GM12878 (cell line): ENCODE data around the gene B4GALT1. TPM values are rescaled to one million over a fixed set of nuclear protein-coding genes. Genes with fewer than 3 reads are reported as not detected.

ENCODE experiments used
- ATAC-seq: fragments of 200-7000 bp; cut with Tn5 transposase; 3 replicates; pipeline ENCODE4 v1.9.1; 2020; ENCODE audit warnings: mild to moderate bottlenecking, moderate library complexity
- BruUV-seq: library from RNA; stranded (reverse); fragments of 400-500 nt; replicated peaks from 2 replicates; lab custom pipeline; 2021; lab: Mats Ljungman, UMichigan
- CTCF ChIA-PET: fragments of 300-600 bp; sonication (Branson Sonifier 250); formaldehyde crosslinking; extraction: SDS; loops from one replicate; lab custom pipeline; 2021; ENCODE audit warnings: inconsistent platforms; lab: Yijun Ruan, JAX
- POLR2A ChIA-PET: fragments of 350-600 bp; formaldehyde crosslinking; extraction: SDS; loops from one replicate; lab custom pipeline; 2021; ENCODE audit warnings: inconsistent platforms; lab: Charles Lee
- RAD21 ChIA-PET: fragments of 300-600 bp; sonication (Branson Sonifier 250); formaldehyde crosslinking; loops from one replicate; lab custom pipeline; 2023; ENCODE audit warnings: antibody characterized with exemption; ENCODE audit not compliant: unreplicated experiment; lab: Charles Lee
- SMC1A ChIA-PET: fragments of 300-600 bp; sonication (Branson Sonifier 250); formaldehyde crosslinking; loops from one replicate; lab custom pipeline; 2023; ENCODE audit not compliant: unreplicated experiment, uncharacterized antibody; lab: Charles Lee
- DNase-seq: peaks from one replicate; pipeline ENCODE4 v3.0.0-alpha.2; 2011; ENCODE audit warnings: low read depth, low spot score
- FAIRE-seq: peaks from 3 replicates; lab custom pipeline; 2011; peaks lifted over from hg19 to GRCh38; lab: Jason Lieb, UNC
- H2AFZ ChIP-seq: 2 replicates; pipeline ENCODE4 v1.6.0; 2011; ENCODE audit warnings: low read depth, low read length, control low read depth; ENCODE audit not compliant: control insufficient read depth
- H3K27ac ChIP-seq: 2 replicates; pipeline ENCODE4 v1.5.1; 2011; ENCODE audit warnings: control low read depth; ENCODE audit not compliant: control insufficient read depth, insufficient read depth
- H3K27me3 ChIP-seq, 2 experiments: replicated peaks in 1 of 2; 2 replicates each; pipeline versions ENCODE4 v1.6.0 to v1.6.1; 2011; ENCODE audit warnings: low read length in 1 of 2; ENCODE audit not compliant: control insufficient read depth in 2 of 2, insufficient read depth in 2 of 2
- H3K36me3 ChIP-seq, 2 experiments: 2 replicates each; pipeline ENCODE4 v1.5.1; 2011; ENCODE audit warnings: low read length in 1 of 2; ENCODE audit not compliant: control insufficient read depth in 2 of 2, insufficient read depth in 2 of 2
- H3K4me1 ChIP-seq: 2 replicates; pipeline ENCODE4 v1.6.1; 2011; ENCODE audit warnings: mild to moderate bottlenecking, low read length, moderate library complexity, mixed read lengths; ENCODE audit not compliant: control insufficient read depth, insufficient read depth
- H3K4me2 ChIP-seq: 2 replicates; pipeline ENCODE4 v1.6.0; 2011; ENCODE audit warnings: control low read depth; ENCODE audit not compliant: control insufficient read depth, insufficient read depth
- H3K4me3 ChIP-seq: fragments of 200-600 bp; sonication (generic); 2 replicates; pipeline ENCODE4 v1.5.1; 2016
- H3K79me2 ChIP-seq: 2 replicates; pipeline ENCODE4 v1.6.0; 2011; ENCODE audit warnings: low read length; ENCODE audit not compliant: control insufficient read depth, insufficient read depth
- H3K9ac ChIP-seq: 2 replicates; pipeline ENCODE4 v1.8.0; 2011; ENCODE audit warnings: low read length, control low read depth, mixed read lengths; ENCODE audit not compliant: control insufficient read depth, insufficient read depth
- H3K9me3 ChIP-seq: replicated peaks from 3 replicates; pipeline ENCODE4 v1.5.1; 2011; ENCODE audit warnings: mild to moderate bottlenecking, low read length; ENCODE audit not compliant: control insufficient read depth, insufficient read depth
- H4K20me1 ChIP-seq: 2 replicates; pipeline ENCODE4 v1.6.0; 2011; ENCODE audit not compliant: control insufficient read depth, insufficient read depth
- CHD1 ChIP-seq: IDR thresholded peaks from 2 replicates; pipeline ENCODE4 v1.6.1; 2012; ENCODE audit warnings: low read depth, low read length, improper control_type of control experiment
- ETV6 ChIP-seq, 2 experiments: fragments of 450-650 bp in 1 of 2; IDR thresholded peaks in 1 of 2; conservative IDR thresholded peaks in 1 of 2; 2 replicates each; pipeline ENCODE4 v1.6.1; 2014; ENCODE audit warnings: antibody characterized with exemption in 1 of 2, borderline replicate concordance in 1 of 2, low read depth in 1 of 2, mild to moderate bottlenecking in 1 of 2, moderate library complexity in 1 of 2
- IRF4 ChIP-seq: IDR thresholded peaks from 2 replicates; pipeline ENCODE4 v1.6.1; 2011; ENCODE audit warnings: low read depth, low read length
- NFIC ChIP-seq: IDR thresholded peaks from 2 replicates; pipeline ENCODE4 v1.6.1; 2012; ENCODE audit warnings: low read depth, mild to moderate bottlenecking, inconsistent platforms, low read length, moderate library complexity
- PML ChIP-seq: IDR thresholded peaks from 2 replicates; pipeline ENCODE4 v1.6.1; 2012; ENCODE audit warnings: low read length, inconsistent platforms
- RFX5 ChIP-seq: IDR thresholded peaks from 2 replicates; pipeline ENCODE4 v1.6.1; 2011; ENCODE audit warnings: low read depth, low read length, improper control_type of control experiment
- RUNX3 ChIP-seq: IDR thresholded peaks from 2 replicates; pipeline ENCODE4 v1.6.1; 2012; ENCODE audit warnings: low read length, inconsistent platforms
- WGBS: methylation state at CpG from one replicate; pipeline ENCODE4 v1.1.6; 2016; ENCODE audit warnings: low lambda C conversion rate; ENCODE audit not compliant: insufficient replicate concordance, insufficient coverage; ENCODE audit errors: missing lambda C conversion rate; 5-methylcytosine and 5-hydroxymethylcytosine counted together
- in situ Hi-C: fragments of 300-500 bp; cut with MboI; formaldehyde crosslinking; loops from 9 replicates; pipeline ENCODE4 v1.14.3; 2018; ENCODE audit warnings: mixed read lengths
- intact Hi-C: fragments of 100-400 bp; cut with micrococcal nuclease; formaldehyde crosslinking; loops from one replicate; pipeline ENCODE4 v1.14.2; 2022; ENCODE audit not compliant: unreplicated experiment
- polyA plus RNA-seq, 11 experiments: library from polyadenylated mRNA; depleted of rRNA in 4 of 11; unstranded in 6 of 11; stranded (reverse) in 5 of 11; fragments of >200 nt; fragmentation: Nextera tagmentation in 4 of 11; fragmentation: Illumina TruSeq in 1 of 11; extraction: Ambion mirVana in 4 of 11; extraction: Trizol in 1 of 11; gene quantifications; 1 replicate in 1 of 11; 2 replicates in 10 of 11; pipeline versions ENCODE4 v1.2.1 to v1.2.3, GENCODE V29; 2011 to 2016; ENCODE audit warnings: inconsistent platforms in 2 of 11, missing spikeins in 2 of 11, low read depth in 1 of 11
- total RNA-seq, 4 experiments: library from RNA; depleted of rRNA in 3 of 4; stranded (reverse); fragments of >200 nt in 3 of 4; fragmentation: Illumina TruSeq in 1 of 4; extraction: Trizol in 1 of 4; gene quantifications; 2 replicates each; pipeline versions ENCODE4 v1.2.1 to v1.2.3, GENCODE V29; 2013 to 2021

The B4GALT1 gene
- total and polyA plus RNA-seq, 10 of the 15 experiments (the other 5 are each of a cell fraction or from before 2014, with no cell fraction given), result 12.7 to 79.0 (median 41.0) TPM

GRCh38 chr9:33117796-33118195, 49.3 kb downstream of the B4GALT1 start (continued):
- no peak for TF ChIP-seq ETV6 (conservative IDR thresholded peaks at IDR 0.05 in 1 of 2, IDR thresholded peaks at IDR 0.05 in 1 of 2; ENCODE audit: borderline replicate concordance in 1 of 2, low read depth in 1 of 2)

DNA sequence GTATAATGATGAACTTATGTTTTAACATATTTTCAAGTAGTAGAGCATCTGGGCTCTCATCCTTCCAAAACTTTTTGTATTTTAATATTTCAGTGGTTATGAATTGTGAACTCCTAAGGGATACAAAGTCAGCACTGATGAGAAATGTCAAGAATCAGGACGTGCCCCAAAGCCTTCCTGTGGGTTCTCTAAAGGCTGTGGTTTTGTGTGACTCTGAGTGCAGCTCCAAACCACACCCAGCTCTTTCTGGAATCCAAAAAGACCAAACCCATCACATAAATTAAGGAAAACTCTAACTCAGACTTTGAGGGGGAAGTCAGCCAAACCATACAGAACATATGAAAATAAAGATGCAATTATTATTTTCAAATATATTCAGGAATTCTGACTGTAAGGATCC, 49.8 kb downstream of the B4GALT1 start:
- intact Hi-C loops, result loop anchor here (5.0 kb wide), 1 partner anchor 35 kb away; no protein-coding TSS in a partner anchor
- no peak for DNase-seq
- no peak overlapping the region for H3K9ac ChIP-seq

DNA sequence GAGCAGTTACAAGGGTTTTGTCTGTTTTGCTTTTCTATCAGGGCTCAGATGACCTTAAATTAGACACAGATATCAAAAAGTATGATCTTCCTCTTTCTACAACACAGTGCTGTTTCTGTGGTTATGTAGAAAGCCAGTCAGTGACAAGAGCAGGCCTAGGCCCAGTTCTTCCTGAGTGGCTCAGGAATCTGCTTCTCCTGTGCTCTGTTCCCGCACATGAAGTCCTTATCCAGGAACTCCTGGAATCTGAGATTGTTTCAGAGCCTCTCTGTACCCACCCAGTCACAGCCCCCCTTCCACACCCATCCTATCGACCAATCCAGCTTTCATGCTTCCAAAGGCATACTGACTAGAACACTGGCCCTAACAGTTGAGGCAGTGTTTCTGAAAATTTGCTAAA, 50.3 kb downstream of the B4GALT1 start:
- WGBS, result 83% methylated on average over 2 of the region's 2 CpGs
- ATAC-seq (peak; percentile 62), DNase-seq (no peak), FAIRE-seq (peak; percentile 75)
- SMC1A ChIA-PET, result interaction anchor here (1.3 to 2.0 kb wide), 4 partner anchors 8 to 109 kb away, joined by 3 to 8 read pairs (median 6); no protein-coding TSS in a partner anchor
- POLR2A ChIA-PET, result no interaction called here
- no TSS peak for BruUV-seq
- Histone ChIP-seq H3K79me2 (peaks cover 5% of the 10 kb centered on the region), H3K4me3 (0 out of 2 replicates have a peak overlapping the region, but pooled peaks have one; percentile 29), H4K20me1 (0 out of 2 replicates have a peak, but pooled peaks cover under 1% of the 10 kb centered on the region), H3K27me3 (no peaks in the 10 kb centered on the region), H3K27ac (peak overlapping the region; percentile 45), H2AFZ (no peak overlapping the region), H3K9me3 (no peaks in the 10 kb centered on the region), H3K36me3 (peaks cover 8 to 35% of the 10 kb centered on the region in 2 experiments), H3K9ac (no peak overlapping the region), H3K4me1 (peaks cover 13% of the 10 kb centered on the region), H3K4me2 (peak overlapping the region; percentile 28; the same call in 1 of the 2 replicates)
- TF ChIP-seq RUNX3 (peak; percentile 42; the same call in 1 of the 2 replicates), PML (no peak), IRF4 (no peak), CHD1 (no peak), NFIC (no peak)
- intact Hi-C loops, result loop anchor here (5.0 kb wide), 1 partner anchor 35 kb away; no protein-coding TSS in a partner anchor
- RAD21 ChIA-PET, result interaction anchor here (1.2 kb wide), 1 partner anchor 51 kb away, joined by 3 read pairs; no protein-coding TSS in a partner anchor
- in situ Hi-C loops, result no loop called here
- CTCF ChIA-PET, result interaction anchor here (0.7 to 2.0 kb wide), 5 partner anchors 19 to 109 kb away, joined by 3 to 5 read pairs (median 3); no protein-coding TSS in a partner anchor

More for the DNA sequence above, 49.8 kb downstream of the B4GALT1 start:
- CTCF ChIA-PET, result interaction anchor here (0.8 to 2.0 kb wide), 4 partner anchors 24 to 109 kb away, joined by 3 to 5 read pairs (median 3); no protein-coding TSS in a partner anchor
- peak; percentile 65 for TF ChIP-seq RUNX3
- TF ChIP-seq RFX5, result no peak
- no TSS peak for BruUV-seq
- no peak overlapping the region for H3K4me2 ChIP-seq
- no peak for FAIRE-seq
- RAD21 ChIA-PET, result interaction anchor here (1.2 kb wide), 1 partner anchor 50 kb away, joined by 3 read pairs; no protein-coding TSS in a partner anchor
- H3K4me1 ChIP-seq, result peaks cover 13% of the 10 kb centered on the region
- H2AFZ ChIP-seq, result no peak overlapping the region
- 0 out of 2 replicates have a peak, but pooled peaks cover 2% of the 10 kb centered on the region for H4K20me1 ChIP-seq
- peaks cover 8% of the 10 kb centered on the region for H3K79me2 ChIP-seq
- ATAC-seq, result no peak
- POLR2A ChIA-PET, result no interaction called here
- no peaks in the 10 kb centered on the region for H3K27me3 ChIP-seq
- H3K9me3 ChIP-seq, result no peaks in the 10 kb centered on the region
- WGBS, result 0% methylated on average over 1 of the region's 1 CpG
- SMC1A ChIA-PET, result interaction anchor here (1.3 to 2.0 kb wide), 4 partner anchors 8 to 109 kb away, joined by 3 to 8 read pairs (median 6); no protein-coding TSS in a partner anchor
- H3K27ac ChIP-seq, result peak overlapping the region; percentile 45
- H3K36me3 ChIP-seq, result peaks cover 4 to 35% of the 10 kb centered on the region in 2 experiments
- in situ Hi-C loops, result no loop called here
- H3K4me3 ChIP-seq, result 0 out of 2 replicates have a peak overlapping the region, but pooled peaks have one; percentile 29
